ENCODE results near the gene KCNC3. TPM values are rescaled to one million over a fixed set of nuclear protein-coding genes. Genes with fewer than 3 reads are reported as not detected.
"Not testable (repeated sequence)": the region's sequence is repeated elsewhere in the genome, so short reads cannot be mapped to it uniquely, and the experiment has no call there.

KCNC3 gene
- total RNA-seq, 1 experiment from 2014 or later = 17.3 TPM

DNA sequence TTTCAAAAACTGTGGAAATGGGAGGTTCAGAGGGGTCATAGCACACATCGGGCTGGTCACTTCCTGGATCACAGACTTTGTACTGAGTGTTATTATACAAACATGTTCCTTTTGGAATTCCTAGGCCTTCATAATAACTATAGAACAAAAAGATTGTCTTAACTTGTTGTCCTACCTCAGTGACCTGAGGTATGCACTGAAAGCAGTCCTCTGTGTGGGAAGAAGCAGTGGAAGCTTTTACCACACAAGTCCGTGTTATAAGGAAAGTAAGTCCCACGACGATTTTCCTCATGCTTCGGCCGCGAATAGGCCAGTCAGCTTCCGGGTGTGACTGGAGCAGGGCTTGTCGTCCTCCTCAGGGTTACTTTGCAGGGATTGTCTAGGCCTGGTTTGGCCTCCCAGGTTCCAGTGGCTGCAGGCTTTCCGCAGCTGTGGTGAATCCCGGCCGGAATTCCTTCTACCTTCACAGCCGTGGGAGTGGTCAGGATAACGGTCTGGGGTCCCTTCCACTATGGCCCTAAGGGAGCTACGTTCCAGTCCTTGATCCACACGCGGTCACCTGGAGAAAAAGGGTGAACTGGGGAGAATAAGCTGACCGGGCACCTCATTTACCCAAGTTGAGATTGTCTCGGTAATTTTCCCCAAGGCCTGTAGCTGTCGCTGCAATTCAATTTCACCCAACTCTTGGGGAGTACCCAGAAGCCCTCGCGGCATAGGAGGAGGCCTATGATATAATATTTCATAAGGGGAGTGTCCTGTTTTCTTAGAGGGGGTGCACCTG, 20.3 kb upstream of the KCNC3 start:
- Histone ChIP-seq H2AK5ac (ENCODE audit: insufficient read length, low read length) (no peak overlapping the region), H2BK15ac (ENCODE audit: low read depth, low read length) (no peak overlapping the region), H3K9me3 (ENCODE audit: control insufficient read depth, low read depth, low read length) (no peaks in the 10 kb centered on the region), H3K27me3 (ENCODE audit: insufficient read depth, low read length) (no peaks in the 10 kb centered on the region), H2BK120ac (ENCODE audit: low read depth, low read length, poor library complexity, severe bottlenecking) (no peak overlapping the region), H4K8ac (replicated peaks; ENCODE audit: insufficient read length, low read depth, low read length) (no peak overlapping the region), H4K5ac (ENCODE audit: insufficient read length, low read depth, low read length) (no peak overlapping the region), H3K4me2 (ENCODE audit: insufficient read depth, insufficient read length, low read length) (no peak overlapping the region), H3K23ac (ENCODE audit: insufficient read length, low read depth, low read length) (no peak overlapping the region), H3K4ac (ENCODE audit: low read depth, low read length) (no peak overlapping the region), H3K79me2 (ENCODE audit: insufficient read depth, low read length) (no peaks in the 10 kb centered on the region), H2BK20ac (ENCODE audit: low read depth, low read length, poor library complexity, severe bottlenecking) (no peak overlapping the region), H2AFZ (ENCODE audit: low read length) (no peak overlapping the region), H3K56ac (ENCODE audit: insufficient read length, low read depth, low read length) (no peak overlapping the region), H3T11ph (ENCODE audit: low read length) (no peak overlapping the region), H2BK5ac (ENCODE audit: insufficient read length, low read length) (no peak overlapping the region), H3K14ac (ENCODE audit: insufficient read depth, low read length) (no peak overlapping the region; the same call in 1 of the 2 replicates), H3K4me1 (ENCODE audit: insufficient read depth, low read length) (no peaks in the 10 kb centered on the region), H3K79me1 (ENCODE audit: insufficient read depth, low read depth, low read length, poor library complexity, severe bottlenecking) (no peaks in the 10 kb centered on the region), H4K20me1 (ENCODE audit: control insufficient read depth, insufficient read depth, insufficient read length) (no peaks in the 10 kb centered on the region), H3K9ac (ENCODE audit: extremely low read depth, insufficient read length, low read length) (no peak overlapping the region), H3K23me2 (ENCODE audit: insufficient read length, low read depth, low read length, poor library complexity, severe bottlenecking) (no peaks in the 10 kb centered on the region), H2BK12ac (ENCODE audit: insufficient read length, low read depth, low read length) (no peak overlapping the region), H4K91ac (ENCODE audit: insufficient read length, low read depth, low read length) (no peak overlapping the region), H3K27ac (ENCODE audit: insufficient read length, low read depth, low read length) (no peak overlapping the region), H3K18ac (ENCODE audit: insufficient read length, low read depth, low read length) (no peak overlapping the region)
- TF ChIP-seq, protein P1, sequence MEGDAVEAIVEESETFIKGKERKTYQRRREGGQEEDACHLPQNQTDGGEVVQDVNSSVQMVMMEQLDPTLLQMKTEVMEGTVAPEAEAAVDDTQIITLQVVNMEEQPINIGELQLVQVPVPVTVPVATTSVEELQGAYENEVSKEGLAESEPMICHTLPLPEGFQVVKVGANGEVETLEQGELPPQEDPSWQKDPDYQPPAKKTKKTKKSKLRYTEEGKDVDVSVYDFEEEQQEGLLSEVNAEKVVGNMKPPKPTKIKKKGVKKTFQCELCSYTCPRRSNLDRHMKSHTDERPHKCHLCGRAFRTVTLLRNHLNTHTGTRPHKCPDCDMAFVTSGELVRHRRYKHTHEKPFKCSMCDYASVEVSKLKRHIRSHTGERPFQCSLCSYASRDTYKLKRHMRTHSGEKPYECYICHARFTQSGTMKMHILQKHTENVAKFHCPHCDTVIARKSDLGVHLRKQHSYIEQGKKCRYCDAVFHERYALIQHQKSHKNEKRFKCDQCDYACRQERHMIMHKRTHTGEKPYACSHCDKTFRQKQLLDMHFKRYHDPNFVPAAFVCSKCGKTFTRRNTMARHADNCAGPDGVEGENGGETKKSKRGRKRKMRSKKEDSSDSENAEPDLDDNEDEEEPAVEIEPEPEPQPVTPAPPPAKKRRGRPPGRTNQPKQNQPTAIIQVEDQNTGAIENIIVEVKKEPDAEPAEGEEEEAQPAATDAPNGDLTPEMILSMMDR (conservative IDR thresholded peaks at IDR 0.05) = no peak; the same call in 2 of the 3 replicates
- no peak for DNase-seq
- H3K9me3 Mint-ChIP-seq = peaks cover 0 to 5% of the 10 kb centered on the region in 2 experiments; a peak in 3 of 5 replicates
- H3K27ac Mint-ChIP-seq = no peak overlapping the region
- H3K36me3 Mint-ChIP-seq (ENCODE audit: insufficient read depth in 1 of 3, low read depth in 3 of 3) = peaks cover 5 to 12% (median 6%) of the 10 kb centered on the region in 3 experiments; a peak in 6 of 7 replicates
- no CpG with 5 or more reads among the region's 22 CpGs for WGBS (ENCODE audit: extremely low coverage, insufficient read length, low lambda C conversion rate)
- no peaks in the 10 kb centered on the region; the same call in 1 of the 2 replicates for H3K27me3 Mint-ChIP-seq (ENCODE audit: low read depth)
- H3K4me1 Mint-ChIP-seq = no peaks in the 10 kb centered on the region
- no peak overlapping the region for H3K4me3 Mint-ChIP-seq

DNA sequence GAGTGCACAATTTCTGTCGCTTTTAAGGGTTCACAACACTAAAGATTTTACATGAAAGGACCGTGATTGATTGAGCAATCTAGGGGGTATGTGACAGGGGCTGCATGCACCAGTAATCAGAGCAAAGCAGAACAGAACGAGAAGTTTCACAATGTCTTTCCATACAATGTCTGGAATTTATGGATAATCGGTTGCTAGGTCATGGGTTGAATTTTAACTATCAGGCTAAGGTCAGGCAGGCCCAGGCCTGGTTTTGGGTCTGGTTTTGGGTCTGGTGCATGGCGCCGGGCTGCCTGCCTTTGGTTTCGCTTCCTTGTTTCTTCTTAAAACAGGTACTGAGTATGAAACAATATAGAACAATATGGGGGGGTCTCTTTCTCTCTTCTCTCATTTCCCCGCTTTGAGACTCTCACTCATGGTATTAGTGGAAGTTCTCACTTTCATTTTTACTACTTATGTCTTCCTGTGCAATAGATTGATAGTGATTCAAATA, 18.0 kb upstream of the KCNC3 start:
- H3K4me2 ChIP-seq (ENCODE audit: insufficient read depth, insufficient read length, low read length); H3K56ac ChIP-seq (ENCODE audit: insufficient read length, low read depth, low read length); H3K4me1 ChIP-seq (ENCODE audit: insufficient read depth, low read length); H3K79me1 ChIP-seq (ENCODE audit: insufficient read depth, low read depth, low read length, poor library complexity, severe bottlenecking); H3K23ac ChIP-seq (ENCODE audit: insufficient read length, low read depth, low read length); H4K8ac ChIP-seq (replicated peaks; ENCODE audit: insufficient read length, low read depth, low read length); H3K27me3 ChIP-seq (ENCODE audit: insufficient read depth, low read length); H2BK15ac ChIP-seq (ENCODE audit: low read depth, low read length); H4K91ac ChIP-seq (ENCODE audit: insufficient read length, low read depth, low read length); H3K79me2 ChIP-seq (ENCODE audit: insufficient read depth, low read length); H3K9ac ChIP-seq (ENCODE audit: extremely low read depth, insufficient read length, low read length); H3K4me3 Mint-ChIP-seq; H2AFZ ChIP-seq (ENCODE audit: low read length); H2BK5ac ChIP-seq (ENCODE audit: insufficient read length, low read length); H3K27ac ChIP-seq (ENCODE audit: insufficient read length, low read depth, low read length); H4K5ac ChIP-seq (ENCODE audit: insufficient read length, low read depth, low read length); H3K14ac ChIP-seq (ENCODE audit: insufficient read depth, low read length); H2BK20ac ChIP-seq (ENCODE audit: low read depth, low read length, poor library complexity, severe bottlenecking); H3K27me3 Mint-ChIP-seq (ENCODE audit: low read depth); H2BK12ac ChIP-seq (ENCODE audit: insufficient read length, low read depth, low read length); H4K20me1 ChIP-seq (ENCODE audit: control insufficient read depth, insufficient read depth, insufficient read length); H2BK120ac ChIP-seq (ENCODE audit: low read depth, low read length, poor library complexity, severe bottlenecking); H3K27ac Mint-ChIP-seq; H3K9me3 ChIP-seq (ENCODE audit: control insufficient read depth, low read depth, low read length); H3K9me3 Mint-ChIP-seq; H3T11ph ChIP-seq (ENCODE audit: low read length); H2AK5ac ChIP-seq (ENCODE audit: insufficient read length, low read length); H3K23me2 ChIP-seq (ENCODE audit: insufficient read length, low read depth, low read length, poor library complexity, severe bottlenecking); H3K18ac ChIP-seq (ENCODE audit: insufficient read length, low read depth, low read length); DNase-seq; H3K4me1 Mint-ChIP-seq; H3K4ac ChIP-seq (ENCODE audit: low read depth, low read length): not testable (repeated sequence)
- WGBS (ENCODE audit: extremely low coverage, insufficient read length, low lambda C conversion rate) = no CpG with 5 or more reads among the region's 8 CpGs
- peaks cover 11 to 19% (median 11%) of the 10 kb centered on the region in 3 experiments for H3K36me3 Mint-ChIP-seq (ENCODE audit: insufficient read depth in 1 of 3, low read depth in 3 of 3)
